ENCODE results near the gene GUCA1C. TPM values are rescaled to one million over a fixed set of nuclear protein-coding genes. Genes with fewer than 3 reads are reported as not detected.

The GUCA1C gene
- total and polyA plus RNA-seq, 2 donors (not counting 3 experiments of a cell fraction or from before 2014, with no cell fraction given), result not detected

DNA sequence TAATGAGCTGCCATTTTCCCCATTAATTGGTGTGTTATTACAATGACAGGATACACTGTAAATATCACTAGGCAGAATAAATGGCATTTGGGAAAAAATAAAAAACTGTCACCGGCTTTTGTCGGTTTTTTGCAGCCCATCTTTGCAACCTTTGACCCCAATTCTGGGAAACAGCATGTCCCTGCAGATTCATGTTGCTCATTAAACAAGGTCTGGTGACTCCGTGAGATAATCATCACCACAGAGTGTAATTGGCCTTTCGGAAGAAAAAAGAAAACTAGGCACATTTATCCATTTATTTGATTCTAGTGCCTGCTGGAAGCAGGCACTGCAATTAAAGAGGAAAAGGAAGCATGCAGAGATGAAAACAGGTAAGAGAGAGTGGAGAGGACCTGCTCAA lies 66.6 kb downstream of the GUCA1C start:
- H4K20me1 ChIP-seq (replicated peaks; ENCODE audit: control insufficient read depth, extremely low read depth, insufficient read depth, low read length), result no peaks in the 10 kb centered on the region
- no peak overlapping the region for H3K27ac ChIP-seq (ENCODE audit: insufficient read depth, low read depth, low read length)
- ChIA-PET POLR2A (no interaction called here), CTCF (interaction anchor here (0.8 kb wide), 1 partner anchor 126 kb away, joined by 3 read pairs; no protein-coding TSS in a partner anchor)
- no peak overlapping the region for H3K9ac ChIP-seq (replicated peaks; ENCODE audit: extremely low read depth, insufficient read depth, low read length)
- no peak for FAIRE-seq
- no peak overlapping the region for H2AFZ ChIP-seq (ENCODE audit: low read depth, low read length)
- intact Hi-C loops (cut with micrococcal nuclease) (no loop called here), dilution Hi-C loops (cut with MboI; ENCODE audit: extremely low pct_ligation_motif_present, low sequenced_read_pairs) (no loop called here)
- no peaks in the 10 kb centered on the region for H3K79me2 ChIP-seq (ENCODE audit: control insufficient read depth, insufficient read depth, low read length)
- H3K9me3 ChIP-seq (replicated peaks; ENCODE audit: control insufficient read depth, insufficient read depth, low read length), result no peaks in the 10 kb centered on the region
- H3K9me1 ChIP-seq (replicated peaks; ENCODE audit: control insufficient read depth, extremely low read depth, insufficient read depth, low read length), result no peaks in the 10 kb centered on the region
- H3K4me1 ChIP-seq (ENCODE audit: control insufficient read depth, extremely low read depth, insufficient read depth, low read length), result no peaks in the 10 kb centered on the region
- no peaks in the 10 kb centered on the region for H3K27me3 ChIP-seq (ENCODE audit: control insufficient read depth in 2 of 2, insufficient read depth in 2 of 2, low read length in 2 of 2)
- TF ChIP-seq JUN (IDR thresholded peaks at IDR 0.05; ENCODE audit: borderline replicate concordance, insufficient read depth, insufficient read length, low read depth) (no peak), EZH2 (IDR thresholded peaks at IDR 0.05; ENCODE audit: borderline replicate concordance, low read depth, low read length, severe bottlenecking) (no peak), FOS (IDR thresholded peaks at IDR 0.05; ENCODE audit: borderline replicate concordance, insufficient read depth, low read length) (no peak), MYC (IDR thresholded peaks at IDR 0.05; ENCODE audit: low read depth, low read length) (no peak), GATA2 (IDR thresholded peaks at IDR 0.05; ENCODE audit: insufficient read depth, insufficient read length, low read depth, low read length) (no peak), POLR2A (IDR thresholded peaks at IDR 0.05; ENCODE audit: low read depth, low read length) (no peak), POLR2AphosphoS5 (IDR thresholded peaks at IDR 0.05; ENCODE audit: insufficient read depth, low read depth, low read length) (no peak)
- TF ChIP-seq, protein P1, sequence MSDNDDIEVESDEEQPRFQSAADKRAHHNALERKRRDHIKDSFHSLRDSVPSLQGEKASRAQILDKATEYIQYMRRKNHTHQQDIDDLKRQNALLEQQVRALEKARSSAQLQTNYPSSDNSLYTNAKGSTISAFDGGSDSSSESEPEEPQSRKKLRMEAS (IDR thresholded peaks at IDR 0.05; ENCODE audit: insufficient read depth, insufficient read length), result no peak
- TF ChIP-seq, protein P2, sequence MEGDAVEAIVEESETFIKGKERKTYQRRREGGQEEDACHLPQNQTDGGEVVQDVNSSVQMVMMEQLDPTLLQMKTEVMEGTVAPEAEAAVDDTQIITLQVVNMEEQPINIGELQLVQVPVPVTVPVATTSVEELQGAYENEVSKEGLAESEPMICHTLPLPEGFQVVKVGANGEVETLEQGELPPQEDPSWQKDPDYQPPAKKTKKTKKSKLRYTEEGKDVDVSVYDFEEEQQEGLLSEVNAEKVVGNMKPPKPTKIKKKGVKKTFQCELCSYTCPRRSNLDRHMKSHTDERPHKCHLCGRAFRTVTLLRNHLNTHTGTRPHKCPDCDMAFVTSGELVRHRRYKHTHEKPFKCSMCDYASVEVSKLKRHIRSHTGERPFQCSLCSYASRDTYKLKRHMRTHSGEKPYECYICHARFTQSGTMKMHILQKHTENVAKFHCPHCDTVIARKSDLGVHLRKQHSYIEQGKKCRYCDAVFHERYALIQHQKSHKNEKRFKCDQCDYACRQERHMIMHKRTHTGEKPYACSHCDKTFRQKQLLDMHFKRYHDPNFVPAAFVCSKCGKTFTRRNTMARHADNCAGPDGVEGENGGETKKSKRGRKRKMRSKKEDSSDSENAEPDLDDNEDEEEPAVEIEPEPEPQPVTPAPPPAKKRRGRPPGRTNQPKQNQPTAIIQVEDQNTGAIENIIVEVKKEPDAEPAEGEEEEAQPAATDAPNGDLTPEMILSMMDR (IDR thresholded peaks at IDR 0.05; ENCODE audit: extremely low read depth in 1 of 2, insufficient read depth in 1 of 2, low read depth in 1 of 2, low read length in 2 of 2), result no peak
- H3K36me3 ChIP-seq (ENCODE audit: control insufficient read depth in 2 of 2, extremely low read depth in 1 of 2, insufficient read depth in 2 of 2, low read length in 2 of 2), result no peaks in the 10 kb centered on the region
- BruUV-seq (replicated peaks), result no TSS peak
- H3K4me2 ChIP-seq (ENCODE audit: insufficient read depth, low read length), result no peak overlapping the region
- no peak for DNase-seq (ENCODE audit: low read depth, low spot score)
- H3K4me3 ChIP-seq (replicated peaks in 1 of 3; ENCODE audit: insufficient read depth in 1 of 3, low read depth in 1 of 3, low read length in 3 of 3), result no peak overlapping the region
